ENCODE data around the gene ZRANB1. TPM values are rescaled to one million over a fixed set of nuclear protein-coding genes. Genes with fewer than 3 reads are reported as not detected.

The ZRANB1 gene
- total RNA-seq, 1 experiment from 2014 or later, result 22.6 TPM

GRCh38 chr10:124906551-124907001, 35.3 kb upstream of the ZRANB1 start:
- Histone ChIP-seq H3K4me1 (ENCODE audit: insufficient read depth, low read length, poor library complexity, severe bottlenecking) (no peaks in the 10 kb centered on the region), H3K9me3 (ENCODE audit: low read depth, low read length, poor library complexity, severe bottlenecking) (no peaks in the 10 kb centered on the region), H3K27ac (ENCODE audit: low read depth, low read length, poor library complexity, severe bottlenecking) (no peak overlapping the region), H3K4me3 (ENCODE audit: low read depth, low read length, poor library complexity, severe bottlenecking) (no peak overlapping the region), H3K36me3 (ENCODE audit: insufficient read depth, low read length, poor library complexity, severe bottlenecking) (no peaks in the 10 kb centered on the region), H3K27me3 (replicated peaks; ENCODE audit: insufficient read depth, low read depth, low read length, poor library complexity) (no peaks in the 10 kb centered on the region)
- ChIA-PET POLR2A (ENCODE audit: low non-redundant PET) (no interaction called here), CTCF (no interaction called here)
- DNase-seq (ENCODE audit: low spot score), result no peak
- no peak for TF ChIP-seq EZH2 (IDR thresholded peaks at IDR 0.05; ENCODE audit: borderline replicate concordance, low read depth, low read length, poor library complexity, severe bottlenecking)
- TF ChIP-seq, protein P1, sequence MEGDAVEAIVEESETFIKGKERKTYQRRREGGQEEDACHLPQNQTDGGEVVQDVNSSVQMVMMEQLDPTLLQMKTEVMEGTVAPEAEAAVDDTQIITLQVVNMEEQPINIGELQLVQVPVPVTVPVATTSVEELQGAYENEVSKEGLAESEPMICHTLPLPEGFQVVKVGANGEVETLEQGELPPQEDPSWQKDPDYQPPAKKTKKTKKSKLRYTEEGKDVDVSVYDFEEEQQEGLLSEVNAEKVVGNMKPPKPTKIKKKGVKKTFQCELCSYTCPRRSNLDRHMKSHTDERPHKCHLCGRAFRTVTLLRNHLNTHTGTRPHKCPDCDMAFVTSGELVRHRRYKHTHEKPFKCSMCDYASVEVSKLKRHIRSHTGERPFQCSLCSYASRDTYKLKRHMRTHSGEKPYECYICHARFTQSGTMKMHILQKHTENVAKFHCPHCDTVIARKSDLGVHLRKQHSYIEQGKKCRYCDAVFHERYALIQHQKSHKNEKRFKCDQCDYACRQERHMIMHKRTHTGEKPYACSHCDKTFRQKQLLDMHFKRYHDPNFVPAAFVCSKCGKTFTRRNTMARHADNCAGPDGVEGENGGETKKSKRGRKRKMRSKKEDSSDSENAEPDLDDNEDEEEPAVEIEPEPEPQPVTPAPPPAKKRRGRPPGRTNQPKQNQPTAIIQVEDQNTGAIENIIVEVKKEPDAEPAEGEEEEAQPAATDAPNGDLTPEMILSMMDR (conservative IDR thresholded peaks at IDR 0.05; ENCODE audit: low read depth, low read length), result no peak
- intact Hi-C loops (cut with micrococcal nuclease; ENCODE audit: unreplicated experiment), result no loop called here
- BruUV-seq (replicated peaks), result no TSS peak

DNA sequence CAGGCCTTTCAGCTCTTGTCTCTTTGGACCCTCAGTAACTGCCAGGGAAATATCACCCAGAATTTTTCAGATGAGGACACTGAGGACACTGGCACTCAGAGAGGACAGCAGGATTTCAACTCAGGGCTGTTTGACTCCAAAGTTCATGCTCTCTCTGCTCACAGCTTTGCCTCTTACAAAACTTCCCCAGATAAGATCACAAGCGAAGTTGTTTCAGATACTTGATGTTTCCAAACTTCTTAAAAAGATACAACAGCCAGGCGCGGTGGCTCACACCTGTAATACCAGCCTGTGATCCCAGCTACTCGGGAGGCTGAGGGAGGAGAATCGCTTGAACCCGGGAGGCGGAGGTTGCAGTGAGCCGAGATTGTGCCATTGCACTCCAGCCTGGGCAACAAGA, 32.4 kb upstream of the ZRANB1 start:
- ChIA-PET POLR2A (ENCODE audit: low non-redundant PET) (no interaction called here), CTCF (no interaction called here)

DNA sequence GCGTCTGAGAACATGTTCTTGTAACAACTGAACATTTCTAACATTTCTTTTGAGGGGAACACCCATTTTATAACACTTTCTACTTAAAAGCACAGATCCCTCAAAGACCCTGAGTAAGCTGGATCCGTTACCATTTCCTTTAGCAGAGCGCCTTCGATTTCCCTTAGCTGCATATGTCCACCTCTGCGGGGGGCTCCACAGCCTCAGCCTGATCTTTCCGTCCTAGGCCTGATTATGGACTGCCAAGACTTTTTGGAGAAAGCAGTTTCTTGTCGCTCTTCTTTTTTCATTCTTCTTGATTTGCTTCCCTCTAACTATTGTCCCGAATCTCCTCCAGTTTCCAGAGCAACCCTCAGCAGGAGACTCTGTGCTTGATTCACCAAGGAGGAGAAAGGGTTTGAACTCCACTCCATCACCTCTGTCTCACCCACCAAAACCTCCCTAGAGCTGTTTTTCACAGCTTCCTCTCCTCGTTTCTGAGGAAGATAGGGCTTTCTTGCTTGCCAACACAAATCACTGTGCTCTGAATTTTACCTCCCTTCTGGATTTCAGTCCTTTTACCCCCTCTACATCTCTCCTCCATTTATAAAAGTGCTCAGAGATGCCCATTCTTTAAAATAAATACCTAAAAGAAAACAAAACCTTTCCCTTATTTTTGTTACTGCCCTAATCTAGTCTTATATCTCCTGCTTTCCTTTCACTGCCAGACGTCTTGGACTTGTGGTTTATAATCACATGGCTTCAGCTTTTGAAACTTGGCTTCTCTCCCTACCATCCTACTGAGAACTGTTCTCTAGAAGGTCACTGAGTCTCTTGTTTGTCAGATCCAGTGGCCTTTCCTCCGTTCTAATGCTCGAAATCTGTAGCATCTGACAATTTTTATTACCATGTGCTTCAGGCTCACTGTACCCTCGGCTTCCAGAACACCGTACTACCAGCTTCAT, 30.5 kb upstream of the ZRANB1 start:
- no peaks in the 10 kb centered on the region for H3K27me3 ChIP-seq (replicated peaks; ENCODE audit: insufficient read depth, low read depth, low read length, poor library complexity)
- CTCF ChIA-PET, result no interaction called here
- TF ChIP-seq, protein P1 (conservative IDR thresholded peaks at IDR 0.05; ENCODE audit: low read depth, low read length), result no peak
- TF ChIP-seq EZH2 (IDR thresholded peaks at IDR 0.05; ENCODE audit: borderline replicate concordance, low read depth, low read length, poor library complexity, severe bottlenecking), result no peak
- H3K9me3 ChIP-seq (ENCODE audit: low read depth, low read length, poor library complexity, severe bottlenecking), result no peaks in the 10 kb centered on the region
- no peaks in the 10 kb centered on the region for H3K36me3 ChIP-seq (ENCODE audit: insufficient read depth, low read length, poor library complexity, severe bottlenecking)
- intact Hi-C loops (cut with micrococcal nuclease; ENCODE audit: unreplicated experiment), result no loop called here
- BruUV-seq (replicated peaks), result no TSS peak
- no peak overlapping the region for H3K27ac ChIP-seq (ENCODE audit: low read depth, low read length, poor library complexity, severe bottlenecking)
- H3K4me1 ChIP-seq (ENCODE audit: insufficient read depth, low read length, poor library complexity, severe bottlenecking), result no peaks in the 10 kb centered on the region
- POLR2A ChIA-PET (ENCODE audit: low non-redundant PET), result no interaction called here
- H3K4me3 ChIP-seq (ENCODE audit: low read depth, low read length, poor library complexity, severe bottlenecking), result no peak overlapping the region
- DNase-seq (ENCODE audit: low spot score), result no peak

More for the DNA sequence above, 32.4 kb upstream of the ZRANB1 start:
- no peak overlapping the region for H3K27ac ChIP-seq (ENCODE audit: low read depth, low read length, poor library complexity, severe bottlenecking)
- no peaks in the 10 kb centered on the region for H3K27me3 ChIP-seq (replicated peaks; ENCODE audit: insufficient read depth, low read depth, low read length, poor library complexity)
- intact Hi-C loops (cut with micrococcal nuclease; ENCODE audit: unreplicated experiment), result no loop called here
- TF ChIP-seq EZH2 (IDR thresholded peaks at IDR 0.05; ENCODE audit: borderline replicate concordance, low read depth, low read length, poor library complexity, severe bottlenecking), result no peak
- TF ChIP-seq, protein P1 (conservative IDR thresholded peaks at IDR 0.05; ENCODE audit: low read depth, low read length), result no peak
- H3K36me3 ChIP-seq (ENCODE audit: insufficient read depth, low read length, poor library complexity, severe bottlenecking), result no peaks in the 10 kb centered on the region
- no peaks in the 10 kb centered on the region for H3K9me3 ChIP-seq (ENCODE audit: low read depth, low read length, poor library complexity, severe bottlenecking)
- no peak for DNase-seq (ENCODE audit: low spot score)
- no peak overlapping the region for H3K4me3 ChIP-seq (ENCODE audit: low read depth, low read length, poor library complexity, severe bottlenecking)
- BruUV-seq (replicated peaks), result no TSS peak
- H3K4me1 ChIP-seq (ENCODE audit: insufficient read depth, low read length, poor library complexity, severe bottlenecking), result no peaks in the 10 kb centered on the region

Measured in A673 (cell line).